DND-41 (cell line): Measurements from ENCODE around the gene ALG1.

Experiments
- CTCF ChIP-seq: IDR thresholded peaks from 2 replicates; pipeline ENCODE4 v1.5.1; 2012; ENCODE audit warnings: borderline replicate concordance, low read length, moderate library complexity, mild to moderate bottlenecking; ENCODE audit not compliant: poor library complexity, severe bottlenecking; ENCODE audit errors: extremely low read depth
- EZH2 ChIP-seq: IDR thresholded peaks from 3 replicates; pipeline ENCODE4 v1.6.1; 2012; ENCODE audit warnings: borderline replicate concordance, low read depth, mild to moderate bottlenecking, moderate library complexity, low read length, inconsistent platforms; ENCODE audit not compliant: severe bottlenecking

- no peak for TF ChIP-seq EZH2
- no peak for TF ChIP-seq CTCF
These were observed 2.6 kb upstream of the ALG1 start for GRCh38 chr16:5069048-5069447.
